NCI-H526 treated with DMSO at 0.1 percent for 48 hours (cell line): Measurements from ENCODE around the gene BMP2.

ENCODE experiments used
- DNase-seq: peaks from one replicate; lab custom pipeline; 2025; lab: John Stamatoyannopoulos, UW

BMP2 gene

GRCh38 chr20:6767536-6768227 lies at the start of gene BMP2:
BMP2 (plus strand) TSS chr20:6767686; CDS start chr20:6770127, 2,441 bp downstream.
- DNase-seq = no peak

DNA sequence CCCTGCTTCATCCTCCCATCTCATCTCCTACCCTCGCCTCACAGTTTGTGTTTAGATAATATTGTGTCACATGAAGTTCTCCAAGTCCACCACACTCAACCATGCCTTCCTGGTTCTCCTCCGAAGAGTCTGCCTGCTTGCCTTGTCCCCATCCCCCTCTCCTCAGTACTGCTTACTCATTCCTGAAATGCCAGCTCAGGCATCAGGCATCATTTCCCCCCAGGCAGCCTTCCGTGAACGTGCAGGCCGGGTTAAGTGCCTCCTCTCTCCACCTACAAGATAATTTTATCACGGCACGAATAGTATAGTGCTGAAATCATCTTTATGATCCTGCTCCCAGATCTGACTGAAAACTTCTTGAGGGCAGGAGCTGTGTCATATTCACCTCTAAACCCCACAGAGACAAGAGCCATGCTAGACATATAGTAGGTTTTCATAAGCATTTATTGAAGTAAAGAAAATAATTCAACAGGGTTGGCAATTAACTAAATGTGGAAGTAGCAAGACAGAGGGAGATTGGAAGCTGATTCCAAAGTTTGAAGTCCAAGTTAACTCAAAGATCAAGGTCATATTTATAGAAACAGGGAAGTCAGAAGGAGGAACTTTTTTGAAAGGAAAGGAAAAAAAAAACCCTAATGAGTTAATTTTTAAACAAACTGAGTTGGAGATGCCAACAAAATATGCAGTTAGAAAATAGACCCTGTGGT lies 48.7 kb upstream of the BMP2 start:
- no peak for DNase-seq

DNA sequence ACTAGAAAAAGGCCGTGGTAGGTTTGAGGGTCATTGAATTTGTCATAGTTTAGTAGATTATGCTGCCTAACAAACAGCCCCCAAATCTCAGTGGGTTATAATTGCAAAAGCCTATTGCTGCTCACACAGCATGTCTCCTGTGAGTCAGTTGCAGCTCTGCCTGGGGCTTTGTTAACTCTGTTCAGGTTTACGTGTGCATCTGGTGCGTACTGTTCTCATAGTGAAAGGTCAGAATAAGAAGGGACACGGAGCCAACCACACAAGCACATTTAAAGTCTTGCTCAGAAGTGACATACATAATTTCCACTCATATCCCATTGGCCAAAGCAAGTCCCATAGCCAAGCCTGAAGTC lies 48.1 kb upstream of the BMP2 start:
- no peak for DNase-seq

- DNase-seq = no peak
These were observed 40.7 kb upstream of the BMP2 start for GRCh38 chr20:6726761-6727160.

- no peak for DNase-seq
These were observed 36.7 kb upstream of the BMP2 start for GRCh38 chr20:6730672-6731328.

DNA sequence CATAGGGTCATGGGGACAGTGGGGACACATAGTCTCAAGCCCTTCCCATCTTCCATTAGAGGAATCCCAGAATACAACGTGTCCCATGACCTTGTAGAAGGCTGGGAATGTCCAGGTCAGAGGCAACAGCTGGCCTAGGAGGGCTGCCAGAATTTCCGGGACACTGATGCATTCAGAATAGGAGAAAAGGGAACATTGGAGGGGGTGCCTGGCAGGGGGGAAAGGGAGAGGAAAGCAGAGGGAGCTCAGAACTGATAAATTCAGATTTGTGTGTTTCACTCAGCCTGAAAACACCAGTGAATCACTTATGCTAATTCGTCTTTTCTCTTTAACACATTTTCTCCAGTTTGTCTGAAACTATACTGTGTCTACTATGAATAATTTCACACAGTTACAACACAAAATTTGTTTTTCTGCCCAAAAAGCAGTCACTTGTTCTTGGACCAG lies 35.5 kb upstream of the BMP2 start:
- DNase-seq = no peak

DNA sequence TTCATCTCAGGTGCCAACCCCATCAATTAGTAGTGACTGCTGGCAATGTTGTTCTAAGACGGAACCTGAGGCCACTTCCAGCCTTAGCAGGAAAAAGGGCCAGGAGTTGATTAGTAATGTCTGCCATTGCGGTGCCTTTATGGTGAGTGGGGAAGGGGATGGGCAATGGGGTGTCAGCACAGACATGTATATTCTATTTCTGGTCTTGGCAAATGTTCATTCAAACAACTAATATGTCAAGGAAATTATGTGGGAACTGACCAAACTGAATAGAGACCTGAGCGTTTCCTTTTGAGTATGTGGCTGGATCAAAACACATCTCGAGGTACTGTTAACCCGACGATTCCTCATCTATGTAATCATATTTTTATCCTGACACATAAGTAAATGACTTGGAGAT lies 34.6 kb upstream of the BMP2 start:
- no peak for DNase-seq

GRCh38 chr20:6733965-6734364 lies 33.5 kb upstream of the BMP2 start:
- DNase-seq = no peak

- no peak for DNase-seq
These were observed 31.3 kb upstream of the BMP2 start for GRCh38 chr20:6735942-6736845.

DNA sequence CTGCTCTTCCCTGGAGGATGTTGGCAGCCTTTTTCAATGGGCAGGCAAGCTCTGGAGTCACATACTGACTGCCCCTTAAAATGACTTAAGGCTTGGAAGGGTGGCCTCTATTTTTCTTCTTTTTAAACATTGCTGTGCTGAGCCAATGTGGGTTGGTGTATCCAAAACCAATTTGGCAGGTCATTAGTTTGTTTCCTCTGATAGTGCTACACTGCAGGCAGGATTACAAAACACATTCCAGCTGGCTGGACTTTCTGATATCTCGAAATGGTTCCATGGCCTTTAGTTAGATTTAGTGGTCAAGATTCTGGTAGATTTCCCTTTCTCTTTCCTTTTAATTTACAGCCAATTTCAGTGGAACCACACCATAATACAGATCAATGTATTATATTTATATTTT lies 28.1 kb upstream of the BMP2 start:
- DNase-seq = no peak

GRCh38 chr20:6740096-6740495 lies 27.4 kb upstream of the BMP2 start:
- DNase-seq = no peak

GRCh38 chr20:6744180-6744579 lies 23.3 kb upstream of the BMP2 start:
- DNase-seq = no peak

DNA sequence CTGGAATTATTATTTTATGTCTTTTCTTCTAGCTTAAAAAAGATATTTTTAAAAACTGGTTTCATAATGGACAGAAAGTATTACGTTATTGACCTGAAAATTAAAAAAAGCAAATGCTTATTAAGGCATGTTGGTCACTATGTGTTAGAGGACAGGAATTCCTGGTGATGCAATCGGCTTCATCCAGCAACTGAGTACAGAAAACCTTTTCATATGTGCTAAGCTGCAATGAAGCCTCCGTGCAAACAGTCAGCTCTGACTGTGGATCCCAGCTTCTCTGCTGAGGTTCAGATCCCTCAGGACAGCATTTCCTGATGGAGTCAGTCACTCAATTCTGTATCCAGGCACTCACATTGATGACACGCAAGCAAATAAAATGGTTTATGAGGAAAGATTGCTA lies 22.7 kb upstream of the BMP2 start:
- no peak for DNase-seq

DNA sequence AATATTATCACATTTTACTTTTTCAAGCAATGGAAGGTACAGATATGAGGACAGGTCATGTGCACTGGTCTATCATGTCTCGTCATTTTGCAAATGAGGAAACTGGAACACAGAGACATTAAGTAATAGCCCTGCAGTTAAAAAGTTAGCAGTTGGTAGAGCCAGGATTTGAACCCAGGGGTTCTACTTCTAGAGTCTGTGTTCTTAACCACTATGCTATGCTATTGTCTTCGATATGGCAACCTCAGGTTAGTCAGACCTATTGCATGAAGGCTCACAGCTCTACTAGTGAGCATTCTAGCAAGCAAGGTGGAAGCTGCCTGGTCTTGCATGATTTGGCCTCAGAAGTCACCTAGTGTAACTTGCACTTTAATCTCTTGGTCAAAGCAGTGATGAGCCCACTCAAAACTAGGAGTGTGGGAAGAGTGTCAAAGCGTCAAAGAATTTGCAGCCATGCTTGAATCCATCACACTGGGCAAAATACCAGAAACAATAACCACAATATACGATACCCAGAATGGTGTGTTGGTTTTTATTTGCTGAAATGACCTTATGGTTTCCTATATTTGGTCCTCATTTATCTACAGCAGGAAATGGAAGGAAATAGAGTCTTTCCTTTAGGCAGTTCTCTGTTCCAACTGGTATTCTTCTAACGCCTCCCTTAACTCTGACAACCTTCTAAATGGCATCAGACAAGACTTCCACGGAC lies 20.4 kb upstream of the BMP2 start:
- no peak for DNase-seq

GRCh38 chr20:6750438-6750837 lies 17.0 kb upstream of the BMP2 start:
- DNase-seq = no peak

- DNase-seq = no peak
These were observed 10.5 kb upstream of the BMP2 start for GRCh38 chr20:6756693-6757595.

DNA sequence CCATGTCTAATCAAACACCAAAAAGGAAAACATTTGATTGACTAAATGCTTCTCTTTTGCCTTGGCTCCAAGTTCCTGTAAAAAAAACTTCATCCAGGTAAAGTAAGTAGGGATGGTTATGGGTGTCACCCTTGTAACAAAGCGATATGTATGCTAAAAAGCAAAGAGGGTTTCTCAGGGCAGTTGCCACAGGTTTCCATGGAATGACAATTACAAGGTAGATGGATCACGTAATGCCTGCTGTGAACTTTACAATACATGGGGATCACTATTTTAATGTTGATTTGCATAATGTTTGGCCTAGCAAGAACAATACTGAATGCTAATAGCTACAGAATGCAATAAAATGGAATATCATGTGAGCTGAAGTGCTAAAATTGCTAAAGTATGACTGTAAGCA lies 2.9 kb upstream of the BMP2 start:
- peak; percentile 95 for DNase-seq

DNA sequence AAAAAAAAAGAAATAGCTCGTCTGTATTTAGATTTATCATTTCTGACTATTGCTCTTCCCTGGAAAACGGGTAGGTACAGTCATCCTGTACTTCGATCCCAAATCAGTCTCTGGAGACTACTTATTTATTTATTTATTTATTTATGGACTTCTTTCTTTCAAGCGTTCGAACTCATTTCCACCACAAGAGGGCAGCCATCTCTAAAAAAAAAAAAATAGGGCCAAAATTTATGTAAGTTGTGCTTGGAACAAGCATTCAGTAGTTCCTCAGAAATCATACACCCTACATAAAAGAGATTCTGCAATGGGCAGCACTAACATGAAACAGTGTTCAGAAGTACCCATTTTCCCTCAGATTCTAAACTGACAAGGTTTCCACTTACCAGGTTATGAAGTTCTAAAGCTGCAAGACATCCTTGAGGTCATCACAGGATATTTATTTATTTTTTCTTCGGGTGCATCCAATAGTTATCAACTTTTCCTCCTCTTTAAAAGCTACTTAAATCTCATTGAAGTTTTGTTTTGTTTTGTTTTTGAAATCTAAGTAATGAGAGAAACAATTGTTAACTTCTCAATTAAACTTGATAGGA lies 1.9 kb upstream of the BMP2 start:
- DNase-seq = peak; percentile 71

- no peak for DNase-seq
These were observed 1.1 kb upstream of the BMP2 start for GRCh38 chr20:6766433-6766832.

- no peak for DNase-seq
These were observed 355 bp upstream of the BMP2 start for GRCh38 chr20:6767126-6767535.
